ENCODE results near the gene WDR45B. TPM values are rescaled to one million over a fixed set of nuclear protein-coding genes. Genes with fewer than 3 reads are reported as not detected.

The WDR45B gene
- total and polyA plus RNA-seq, 11 donors, result 23.5 to 60.7 (median 40.1) TPM

DNA sequence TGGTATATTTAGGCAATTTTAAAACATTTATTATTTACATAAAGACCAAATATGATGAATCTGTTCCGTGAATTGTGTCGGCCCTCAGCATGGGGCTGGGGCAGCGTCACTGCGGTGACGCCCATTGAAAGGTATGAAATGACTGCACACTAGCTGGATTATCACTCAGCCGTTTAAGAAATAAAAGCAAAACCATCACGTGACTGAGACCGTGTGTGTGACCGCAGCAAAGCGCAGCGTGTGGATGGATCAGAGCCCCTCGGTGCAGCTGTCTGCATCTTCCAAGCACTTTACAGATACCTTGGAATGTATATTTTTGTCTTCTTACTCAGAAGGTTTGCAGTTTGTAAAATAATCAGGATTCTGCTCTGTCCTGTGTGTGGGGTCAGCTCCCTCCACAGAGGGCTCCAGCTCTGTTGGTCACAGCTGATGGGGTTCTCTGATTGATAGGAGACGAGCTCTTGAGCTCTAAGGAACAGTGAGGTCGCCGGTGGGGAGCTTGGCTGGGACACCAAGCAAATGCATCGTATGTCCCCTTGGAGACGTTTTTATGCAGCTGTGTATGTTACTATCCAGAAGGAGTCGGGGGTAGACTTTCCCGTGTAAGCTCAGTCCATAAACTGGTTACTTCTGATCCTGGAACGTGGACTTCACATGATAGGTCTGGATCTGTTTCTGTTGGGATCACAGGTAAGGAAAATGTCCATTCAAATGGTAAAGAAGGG, 45.1 kb downstream of the WDR45B start:
- no peak for TF ChIP-seq POLR2A (IDR thresholded peaks at IDR 0.05)
- TF ChIP-seq, protein P1, sequence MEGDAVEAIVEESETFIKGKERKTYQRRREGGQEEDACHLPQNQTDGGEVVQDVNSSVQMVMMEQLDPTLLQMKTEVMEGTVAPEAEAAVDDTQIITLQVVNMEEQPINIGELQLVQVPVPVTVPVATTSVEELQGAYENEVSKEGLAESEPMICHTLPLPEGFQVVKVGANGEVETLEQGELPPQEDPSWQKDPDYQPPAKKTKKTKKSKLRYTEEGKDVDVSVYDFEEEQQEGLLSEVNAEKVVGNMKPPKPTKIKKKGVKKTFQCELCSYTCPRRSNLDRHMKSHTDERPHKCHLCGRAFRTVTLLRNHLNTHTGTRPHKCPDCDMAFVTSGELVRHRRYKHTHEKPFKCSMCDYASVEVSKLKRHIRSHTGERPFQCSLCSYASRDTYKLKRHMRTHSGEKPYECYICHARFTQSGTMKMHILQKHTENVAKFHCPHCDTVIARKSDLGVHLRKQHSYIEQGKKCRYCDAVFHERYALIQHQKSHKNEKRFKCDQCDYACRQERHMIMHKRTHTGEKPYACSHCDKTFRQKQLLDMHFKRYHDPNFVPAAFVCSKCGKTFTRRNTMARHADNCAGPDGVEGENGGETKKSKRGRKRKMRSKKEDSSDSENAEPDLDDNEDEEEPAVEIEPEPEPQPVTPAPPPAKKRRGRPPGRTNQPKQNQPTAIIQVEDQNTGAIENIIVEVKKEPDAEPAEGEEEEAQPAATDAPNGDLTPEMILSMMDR (IDR thresholded peaks at IDR 0.05), result no peak
- no peak for ATAC-seq
- Histone ChIP-seq H3K27me3 (no peaks in the 10 kb centered on the region), H3K9me3 (no peaks in the 10 kb centered on the region), H3K4me1 (peaks cover 3 to 46% (median 25%) of the 10 kb centered on the region in 12 donors), H3K27ac (peak overlapping the region in 5 of 12 donors; percentile 9 to 87 (median 40)), H3K36me3 (peaks cover 0 to 83% (median 55%) of the 10 kb centered on the region in 9 donors), H3K4me3 (peak overlapping the region in 1 of 12 donors; percentile 3)
- WGBS, 4 donors, result 86 to 88% (median 87%) methylated on average over 20 of the region's 20 CpGs
- peak in 1 of 5 donors; percentile 11 for DNase-seq
- intact Hi-C loops (cut with DNase I), result no loop called here

DNA sequence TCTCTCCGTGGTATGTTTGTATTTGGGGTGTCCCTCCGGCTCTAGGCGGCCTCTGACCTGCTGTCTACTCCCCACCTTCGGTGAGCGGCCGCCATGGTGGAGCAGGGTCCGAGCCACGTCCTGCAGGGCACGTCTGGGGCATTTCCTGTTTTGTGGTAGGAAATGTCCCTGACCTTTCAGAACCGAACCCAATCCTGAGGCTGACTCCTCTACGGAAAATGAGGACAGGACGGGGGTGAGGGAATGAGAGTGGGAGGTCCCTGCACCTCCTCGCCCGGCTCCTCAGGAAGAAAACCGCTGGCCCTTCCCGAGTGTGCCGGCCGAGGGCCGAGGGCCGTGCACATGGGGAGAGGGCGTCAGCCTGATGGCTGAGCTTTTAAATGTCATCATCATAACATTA, 45.8 kb downstream of the WDR45B start:
- peak overlapping the region in 4 of 12 donors; percentile 4 to 33 (median 10) for H3K27ac ChIP-seq
- WGBS, 4 donors, result 63 to 82% (median 76%) methylated on average over 21 of the region's 21 CpGs

DNA sequence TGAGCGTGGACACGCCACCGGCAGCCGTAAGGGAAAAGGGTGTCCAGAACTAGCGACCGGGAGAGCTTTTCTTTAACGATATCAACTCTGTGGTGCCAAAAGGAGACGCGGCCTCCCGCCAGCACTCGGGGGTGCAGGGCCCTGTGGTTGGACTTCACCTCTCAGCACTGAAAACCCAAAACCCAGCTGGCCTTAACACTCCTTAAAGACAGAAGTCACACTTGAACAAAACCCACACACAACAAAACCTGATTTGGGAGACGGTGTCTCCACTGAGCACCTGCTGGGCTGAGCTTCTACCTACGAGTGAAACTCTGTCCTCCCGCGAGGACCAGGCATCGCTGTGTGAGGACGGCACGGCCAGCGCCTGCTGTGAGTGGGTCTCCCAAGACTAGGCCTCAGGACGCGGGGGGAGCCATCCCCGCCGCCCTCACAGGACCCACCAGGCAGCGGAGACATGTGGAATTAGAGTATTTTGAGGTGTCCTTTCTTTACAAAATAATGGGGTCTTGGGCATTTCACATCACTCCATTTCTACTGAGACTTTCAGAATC, 46.7 kb downstream of the WDR45B start:
- DNase-seq (peak in 2 of 5 donors; percentile 13 to 63), ATAC-seq (no peak)
- H3K27ac ChIP-seq, result peak overlapping the region in 1 of 12 donors; percentile 34
- peaks cover 3 to 46% (median 25%) of the 10 kb centered on the region in 12 donors for H3K4me1 ChIP-seq
- intact Hi-C loops (cut with DNase I), result no loop called here
- H3K9me3 ChIP-seq, result no peaks in the 10 kb centered on the region
- H3K36me3 ChIP-seq, result peaks cover 0 to 92% (median 63%) of the 10 kb centered on the region in 9 donors
- H3K4me3 ChIP-seq, result no peak overlapping the region
- TF ChIP-seq, protein P1 (IDR thresholded peaks at IDR 0.05), result no peak
- no peak for TF ChIP-seq POLR2A (IDR thresholded peaks at IDR 0.05)
- no peaks in the 10 kb centered on the region for H3K27me3 ChIP-seq
- 96 to 97% (median 97%) methylated on average over 19 to 24 of the region's 24 CpGs for WGBS, 4 donors

More for the DNA sequence above, 45.8 kb downstream of the WDR45B start:
- intact Hi-C loops (cut with DNase I), result no loop called here
- TF ChIP-seq, protein P1 (IDR thresholded peaks at IDR 0.05), result no peak
- no peak for TF ChIP-seq POLR2A (IDR thresholded peaks at IDR 0.05)
- DNase-seq (peak in 1 of 5 donors; percentile 21), ATAC-seq (no peak)
- Histone ChIP-seq H3K27me3 (no peaks in the 10 kb centered on the region), H3K4me3 (no peak overlapping the region), H3K36me3 (peaks cover 0 to 85% (median 56%) of the 10 kb centered on the region in 9 donors), H3K9me3 (no peaks in the 10 kb centered on the region), H3K4me1 (peaks cover 3 to 46% (median 25%) of the 10 kb centered on the region in 12 donors)

DNA sequence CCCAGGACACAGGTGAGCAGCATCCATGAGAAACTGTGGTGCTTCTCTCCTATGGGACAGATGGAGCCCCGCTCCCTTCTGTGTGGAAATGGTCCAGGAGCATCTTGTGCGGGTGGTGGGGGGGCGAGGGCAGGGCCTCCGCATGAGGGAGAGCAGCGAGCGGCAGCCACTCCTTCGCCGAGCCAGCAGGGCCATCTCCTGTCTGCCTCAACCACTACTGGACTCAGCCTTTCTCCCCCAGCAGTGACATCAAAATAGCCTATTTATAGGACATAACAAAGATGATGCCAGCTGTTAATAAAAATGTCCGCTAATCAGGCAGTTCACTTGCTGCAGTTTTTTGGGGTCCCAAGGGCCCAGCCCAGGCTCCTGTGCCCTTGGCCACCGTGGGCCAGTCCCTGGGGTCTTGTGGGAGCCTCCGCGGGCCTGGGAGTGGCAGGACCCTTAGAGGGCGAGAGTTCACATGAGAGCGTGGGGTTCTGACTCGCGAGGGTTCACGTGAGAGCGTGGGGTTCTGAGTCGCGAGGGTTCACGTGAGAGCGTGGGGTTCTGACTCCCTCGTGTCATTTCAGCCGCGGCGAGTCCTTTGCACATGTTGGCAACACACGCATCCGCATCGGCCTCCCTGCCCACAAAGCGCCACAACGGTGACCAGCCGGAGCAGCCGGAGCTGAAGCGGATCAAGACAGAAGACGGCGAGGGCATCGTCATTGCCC, 47.4 kb downstream of the WDR45B start:
- TF ChIP-seq, protein P1 (IDR thresholded peaks at IDR 0.05), result no peak
- TF ChIP-seq POLR2A (IDR thresholded peaks at IDR 0.05), result no peak
- H3K4me3 ChIP-seq, result no peak overlapping the region
- H3K4me1 ChIP-seq, result peaks cover 3 to 46% (median 25%) of the 10 kb centered on the region in 12 donors
- DNase-seq, result peak in 1 of 5 donors; percentile 39
- no peaks in the 10 kb centered on the region for H3K9me3 ChIP-seq
- peak overlapping the region in 3 of 12 donors; percentile 20 to 34 (median 24) for H3K27ac ChIP-seq
- intact Hi-C loops (cut with DNase I), result no loop called here
- WGBS, 4 donors, result 88 to 91% (median 89%) methylated on average over 36 to 37 of the region's 37 CpGs
- H3K36me3 ChIP-seq, result peaks cover 0 to 89% (median 60%) of the 10 kb centered on the region in 9 donors
- no peaks in the 10 kb centered on the region for H3K27me3 ChIP-seq
- peak in 3 of 4 donors; percentile 53 to 61 (median 54) for ATAC-seq
